PFSK-1 (cell line): Measurements from ENCODE around the gene CA5A.

Source experiments
- FOXP2 ChIP-seq: optimal IDR thresholded peaks from 2 replicates; pipeline ENCODE3; 2011; ENCODE audit warnings: borderline replicate concordance, control low read depth, inconsistent platforms; ENCODE audit not compliant: insufficient read depth; ENCODE audit errors: extremely low read length, extremely low read depth
- POLR2AphosphoS5 ChIP-seq: IDR thresholded peaks from 2 replicates; pipeline ENCODE4 v1.6.1; 2012; ENCODE audit warnings: low read depth, mild to moderate bottlenecking, control low read depth, low read length, moderate library complexity
- SIN3A ChIP-seq: IDR thresholded peaks from 2 replicates; pipeline ENCODE4 v1.6.1; 2012; ENCODE audit warnings: mild to moderate bottlenecking, low read length, moderate library complexity, borderline replicate concordance; ENCODE audit not compliant: insufficient read depth

DNA sequence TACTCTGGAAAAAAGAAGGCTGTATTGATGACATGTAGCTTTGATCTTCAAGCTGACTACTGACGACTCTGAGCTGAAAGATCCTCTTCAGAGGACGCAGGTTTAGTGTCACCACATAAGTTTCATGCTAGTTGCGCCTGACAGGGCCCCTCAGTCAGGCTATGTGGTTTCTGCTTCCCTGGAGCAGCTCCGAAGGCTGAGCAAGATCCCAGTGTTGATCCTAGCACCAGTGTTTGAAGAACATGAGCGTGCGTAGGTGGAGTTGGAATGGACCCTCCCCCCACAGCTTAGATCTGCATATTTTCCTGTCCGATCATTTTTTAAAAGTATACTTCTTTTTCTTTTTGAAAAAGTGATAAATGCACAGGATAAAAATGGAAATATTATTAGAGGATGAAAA is 32.2 kb upstream of the CA5A start:
- TF ChIP-seq POLR2AphosphoS5 (no peak), FOXP2 (no peak), SIN3A (no peak)
